Breast epithelium (tissue), 3 donors: ENCODE measurements around the gene EIF6.

Experiments used
- POLR2A ChIP-seq: fragments of 450-650 bp; IDR thresholded peaks from one replicate; pipeline ENCODE4 v1.6.1; 2016; ENCODE audit warnings: antibody characterized with exemption, mild to moderate bottlenecking, moderate library complexity
- POLR2AphosphoS5 ChIP-seq, 3 donors: sonication (generic); formaldehyde crosslinking; IDR thresholded peaks; one replicate each; pipeline ENCODE4 v1.6.1; 2017; ENCODE audit warnings: antibody characterized with exemption in 3 of 3
- TF ChIP-seq, protein P1 (sequence below), 3 donors: fragments of 450-650 bp; IDR thresholded peaks; one replicate each; pipeline ENCODE4 v1.5.1; 2016 to 2017; ENCODE audit warnings: antibody characterized with exemption in 3 of 3, mild to moderate bottlenecking in 3 of 3, moderate library complexity in 3 of 3

DNA sequence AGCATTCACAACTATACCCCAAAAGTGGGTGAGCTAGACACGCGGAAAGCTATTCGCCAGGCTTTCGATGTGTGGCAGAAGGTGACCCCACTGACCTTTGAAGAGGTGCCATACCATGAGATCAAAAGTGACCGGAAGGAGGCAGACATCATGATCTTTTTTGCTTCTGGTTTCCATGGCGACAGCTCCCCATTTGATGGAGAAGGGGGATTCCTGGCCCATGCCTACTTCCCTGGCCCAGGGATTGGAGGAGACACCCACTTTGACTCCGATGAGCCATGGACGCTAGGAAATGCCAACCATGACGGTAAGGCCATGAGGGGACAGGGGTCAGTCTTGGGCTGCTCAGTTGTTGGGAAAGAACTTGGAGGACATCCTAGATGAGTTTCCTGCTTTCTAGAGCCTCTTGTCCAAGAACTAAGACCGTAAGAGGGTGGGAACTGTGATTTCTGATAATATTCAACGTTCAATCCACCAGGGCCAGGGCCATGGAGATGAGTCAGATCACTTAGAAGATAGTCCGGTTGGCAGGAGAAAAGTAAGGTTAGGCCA, 30.0 kb downstream of the EIF6 start:
- TF ChIP-seq, protein P1, sequence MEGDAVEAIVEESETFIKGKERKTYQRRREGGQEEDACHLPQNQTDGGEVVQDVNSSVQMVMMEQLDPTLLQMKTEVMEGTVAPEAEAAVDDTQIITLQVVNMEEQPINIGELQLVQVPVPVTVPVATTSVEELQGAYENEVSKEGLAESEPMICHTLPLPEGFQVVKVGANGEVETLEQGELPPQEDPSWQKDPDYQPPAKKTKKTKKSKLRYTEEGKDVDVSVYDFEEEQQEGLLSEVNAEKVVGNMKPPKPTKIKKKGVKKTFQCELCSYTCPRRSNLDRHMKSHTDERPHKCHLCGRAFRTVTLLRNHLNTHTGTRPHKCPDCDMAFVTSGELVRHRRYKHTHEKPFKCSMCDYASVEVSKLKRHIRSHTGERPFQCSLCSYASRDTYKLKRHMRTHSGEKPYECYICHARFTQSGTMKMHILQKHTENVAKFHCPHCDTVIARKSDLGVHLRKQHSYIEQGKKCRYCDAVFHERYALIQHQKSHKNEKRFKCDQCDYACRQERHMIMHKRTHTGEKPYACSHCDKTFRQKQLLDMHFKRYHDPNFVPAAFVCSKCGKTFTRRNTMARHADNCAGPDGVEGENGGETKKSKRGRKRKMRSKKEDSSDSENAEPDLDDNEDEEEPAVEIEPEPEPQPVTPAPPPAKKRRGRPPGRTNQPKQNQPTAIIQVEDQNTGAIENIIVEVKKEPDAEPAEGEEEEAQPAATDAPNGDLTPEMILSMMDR (IDR thresholded peaks at IDR 0.05), result no peak
- TF ChIP-seq POLR2AphosphoS5 (IDR thresholded peaks at IDR 0.05), result no peak
- TF ChIP-seq POLR2A, result no peak
